Measurements from ENCODE around the gene RPL29. TPM values are rescaled to one million over a fixed set of nuclear protein-coding genes. Genes with fewer than 3 reads are reported as not detected.
A peak's percentile ranks its signal among the peaks of the same experiment; 100 is the strongest.

The RPL29 gene
- total RNA-seq, 2 donors from 2014 or later: 370 to 792 TPM

DNA sequence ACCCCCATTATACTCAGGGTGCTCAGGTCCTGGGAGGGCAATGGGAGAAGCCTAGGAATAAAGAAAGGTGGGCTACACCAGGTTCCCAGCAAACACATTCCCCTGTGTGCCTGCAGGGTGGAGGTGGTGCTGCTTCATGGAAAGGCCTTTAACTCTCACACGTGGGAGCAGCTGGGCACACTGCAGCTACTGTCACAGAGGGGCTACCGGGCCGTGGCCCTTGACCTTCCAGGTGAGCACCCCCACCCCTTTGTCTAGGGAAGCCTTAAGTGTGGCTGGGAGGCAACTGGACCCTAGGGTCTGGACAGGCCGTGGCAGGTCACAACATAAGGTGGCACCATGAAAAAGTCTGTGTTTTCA, 17.6 kb downstream of the RPL29 start:
- DNase-seq (no peak), ATAC-seq (no peak)
- no peaks in the 10 kb centered on the region for H3K27me3 ChIP-seq
- no peaks in the 10 kb centered on the region for H3K36me3 ChIP-seq (replicated peaks in 1 of 2; ENCODE audit: insufficient read depth in 1 of 2, low read depth in 2 of 2)
- peaks cover 39% of the 10 kb centered on the region for H3K4me1 ChIP-seq
- H3K4me3 ChIP-seq: no peak overlapping the region
- whole genome bisulfite sequencing, 2 donors: 78 to 100% methylated on average over 1 to 4 of the region's 4 CpGs
- intact Hi-C loops (cut with DNase I): no loop called here
- TF ChIP-seq, protein P1, sequence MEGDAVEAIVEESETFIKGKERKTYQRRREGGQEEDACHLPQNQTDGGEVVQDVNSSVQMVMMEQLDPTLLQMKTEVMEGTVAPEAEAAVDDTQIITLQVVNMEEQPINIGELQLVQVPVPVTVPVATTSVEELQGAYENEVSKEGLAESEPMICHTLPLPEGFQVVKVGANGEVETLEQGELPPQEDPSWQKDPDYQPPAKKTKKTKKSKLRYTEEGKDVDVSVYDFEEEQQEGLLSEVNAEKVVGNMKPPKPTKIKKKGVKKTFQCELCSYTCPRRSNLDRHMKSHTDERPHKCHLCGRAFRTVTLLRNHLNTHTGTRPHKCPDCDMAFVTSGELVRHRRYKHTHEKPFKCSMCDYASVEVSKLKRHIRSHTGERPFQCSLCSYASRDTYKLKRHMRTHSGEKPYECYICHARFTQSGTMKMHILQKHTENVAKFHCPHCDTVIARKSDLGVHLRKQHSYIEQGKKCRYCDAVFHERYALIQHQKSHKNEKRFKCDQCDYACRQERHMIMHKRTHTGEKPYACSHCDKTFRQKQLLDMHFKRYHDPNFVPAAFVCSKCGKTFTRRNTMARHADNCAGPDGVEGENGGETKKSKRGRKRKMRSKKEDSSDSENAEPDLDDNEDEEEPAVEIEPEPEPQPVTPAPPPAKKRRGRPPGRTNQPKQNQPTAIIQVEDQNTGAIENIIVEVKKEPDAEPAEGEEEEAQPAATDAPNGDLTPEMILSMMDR (IDR thresholded peaks at IDR 0.05): no peak
- TF ChIP-seq POLR2A (IDR thresholded peaks at IDR 0.05): no peak
- H3K9me3 ChIP-seq: no peaks in the 10 kb centered on the region
- peak overlapping the region in 1 of 4 donors; percentile 1 for H3K27ac ChIP-seq

DNA sequence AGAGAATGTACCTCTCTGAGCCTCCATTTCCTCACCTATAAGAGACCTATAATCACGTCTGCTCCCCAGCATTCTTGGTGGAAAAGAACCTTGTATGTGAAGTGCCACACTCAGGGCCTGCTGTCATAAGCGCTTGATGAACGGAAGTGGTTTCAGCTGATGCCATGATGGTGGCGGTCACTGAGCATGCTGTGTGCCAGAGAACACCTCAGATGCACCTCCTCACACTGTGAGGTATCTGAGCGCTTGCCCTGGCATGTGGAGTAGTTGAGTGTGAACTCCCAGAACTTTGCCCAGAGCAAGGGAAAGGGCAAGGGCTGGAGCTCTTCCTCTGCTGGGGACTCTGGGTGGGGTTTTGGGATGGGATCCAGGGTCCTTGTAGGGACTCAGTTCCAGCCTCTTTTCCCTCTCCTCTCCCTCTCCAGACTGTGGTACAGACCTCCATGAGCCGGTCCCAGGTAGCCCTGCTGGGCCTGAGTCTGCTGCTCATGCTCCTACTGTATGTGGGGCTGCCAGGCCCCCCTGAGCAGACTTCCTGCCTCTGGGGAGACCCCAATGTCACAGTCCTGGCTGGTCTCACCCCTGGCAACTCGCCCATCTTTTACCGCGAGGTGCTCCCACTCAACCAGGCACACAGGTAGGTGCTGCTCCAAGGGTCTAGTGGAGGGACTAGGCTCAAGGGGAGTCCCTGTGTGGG, 18.1 kb downstream of the RPL29 start:
- no peaks in the 10 kb centered on the region for H3K9me3 ChIP-seq
- DNase-seq: no peak
- peak overlapping the region in 1 of 4 donors; percentile 1 for H3K27ac ChIP-seq
- no peak overlapping the region for H3K4me3 ChIP-seq
- ATAC-seq: no peak
- 80 to 87% methylated on average over 6 to 9 of the region's 9 CpGs for WGBS, 2 donors
- intact Hi-C loops (cut with DNase I): no loop called here
- no peaks in the 10 kb centered on the region for H3K36me3 ChIP-seq (replicated peaks in 1 of 2; ENCODE audit: insufficient read depth in 1 of 2, low read depth in 2 of 2)
- H3K4me1 ChIP-seq: peaks cover 39% of the 10 kb centered on the region
- TF ChIP-seq, protein P1 (IDR thresholded peaks at IDR 0.05): no peak
- TF ChIP-seq POLR2A (IDR thresholded peaks at IDR 0.05): no peak
- H3K27me3 ChIP-seq: no peaks in the 10 kb centered on the region

DNA sequence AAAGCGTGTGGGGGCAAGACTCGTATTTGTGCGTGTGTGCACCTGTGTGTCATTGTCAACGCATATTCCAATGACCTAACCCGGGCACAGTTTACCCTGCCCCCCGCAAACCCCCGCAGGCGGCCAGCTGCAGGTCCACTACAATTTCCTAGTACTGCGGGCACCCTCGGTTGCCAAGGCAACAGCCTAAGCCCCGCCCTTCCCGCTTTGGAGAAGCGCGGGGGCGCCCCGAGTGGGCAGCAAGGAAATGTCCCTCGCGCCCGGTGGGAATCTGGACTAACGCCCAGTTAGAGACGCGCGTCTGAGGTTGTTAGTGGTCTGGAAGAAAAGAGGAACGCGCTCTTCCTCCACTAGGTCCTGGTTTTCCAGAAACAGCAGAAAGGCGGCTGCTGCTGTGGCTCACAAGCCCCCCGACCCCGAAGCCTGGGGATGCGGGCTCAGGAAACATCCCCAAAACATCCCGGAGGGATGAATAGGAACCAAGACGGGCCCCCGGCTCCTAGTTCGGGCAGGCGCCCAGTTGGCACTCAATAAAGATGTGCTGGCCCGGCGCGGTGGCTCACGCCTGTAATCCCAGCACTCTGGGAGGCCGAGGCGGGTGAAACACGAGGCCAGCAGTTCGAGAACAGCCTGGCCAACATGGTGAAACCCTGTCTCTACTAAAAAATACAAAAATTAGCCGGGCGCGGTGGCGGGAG, 19.7 kb downstream of the RPL29 start:
- Histone ChIP-seq H3K4me3 (no peak overlapping the region), H3K4me1 (peaks cover 43% of the 10 kb centered on the region), H3K27me3 (no peaks in the 10 kb centered on the region), H3K36me3 (replicated peaks in 1 of 2; ENCODE audit: insufficient read depth in 1 of 2, low read depth in 2 of 2) (no peaks in the 10 kb centered on the region), H3K27ac (peak overlapping the region in 3 of 4 donors; percentile 84 to 97 (median 95)), H3K9me3 (no peaks in the 10 kb centered on the region)
- TF ChIP-seq, protein P1 (IDR thresholded peaks at IDR 0.05): peak in 1 of 7 experiments; percentile 1
- TF ChIP-seq POLR2A (IDR thresholded peaks at IDR 0.05): no peak
- ATAC-seq: no peak
- WGBS, 2 donors: 34 to 45% methylated on average over 20 to 46 of the region's 46 CpGs
- intact Hi-C loops (cut with DNase I): no loop called here
- DNase-seq: peak; percentile 66 to 83 (median 78)

DNA sequence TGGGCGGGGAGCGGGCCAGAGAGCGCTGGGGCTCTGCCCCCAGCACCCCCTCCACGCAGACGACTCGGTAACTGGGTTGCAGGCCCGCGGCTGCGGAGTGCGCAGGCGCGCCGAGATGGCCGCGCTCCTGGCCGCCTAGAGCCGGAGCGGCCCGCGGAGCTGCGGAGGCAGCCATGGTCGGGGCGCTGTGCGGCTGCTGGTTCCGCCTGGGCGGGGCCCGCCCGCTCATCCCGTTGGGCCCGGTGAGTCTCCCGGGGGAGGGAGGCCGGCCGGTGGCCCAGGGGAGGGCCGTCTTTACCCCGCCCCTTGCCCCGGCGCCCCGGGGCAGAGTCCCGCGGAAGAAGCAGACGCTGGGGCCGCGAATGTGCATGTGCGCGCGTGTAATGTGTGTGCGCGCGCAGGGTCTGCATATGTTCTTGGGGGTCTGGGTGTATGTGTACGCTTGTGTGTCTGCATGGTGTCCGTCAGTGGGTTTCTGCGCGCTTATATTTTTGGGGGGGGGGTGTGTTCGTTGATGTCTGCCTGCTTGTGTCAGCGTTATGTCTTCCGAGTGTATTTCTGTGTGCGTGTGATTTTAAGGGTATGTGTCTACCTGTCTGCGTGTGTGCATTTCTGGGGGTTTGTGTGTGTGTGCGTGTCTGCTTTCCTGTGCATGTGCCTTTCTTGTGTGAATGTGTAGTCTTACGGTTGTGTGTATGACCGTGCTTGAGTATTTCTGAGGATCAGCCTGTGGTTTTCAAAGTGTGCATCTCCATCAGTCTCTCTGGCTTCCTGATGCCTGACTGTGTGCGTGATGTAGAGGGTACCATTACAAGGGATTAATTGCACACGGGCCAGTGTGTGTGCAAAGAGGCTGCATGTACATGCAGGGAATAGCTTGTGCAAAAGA, 20.5 kb downstream of the RPL29 start, which contains the start of gene ABHD14A:
Gene ABHD14A, plus strand, starts transcription at position 102 of the 889 bp plus-strand sequence. Its CDS starts 72 bp downstream, at position 174.
- Histone ChIP-seq H3K36me3 (replicated peaks in 1 of 2; ENCODE audit: insufficient read depth in 1 of 2, low read depth in 2 of 2) (no peaks in the 10 kb centered on the region), H3K9me3 (no peaks in the 10 kb centered on the region), H3K27ac (peak within 1 kb of the TSS; percentile 84 to 97 (median 92)), H3K27me3 (no peaks in the 10 kb centered on the region), H3K4me3 (peak within 1 kb of the TSS; percentile 30 to 34), H3K4me1 (peaks cover 51% of the 10 kb centered on the region)
- DNase-seq (peak; percentile 65 to 77 (median 72)), ATAC-seq (peak; percentile 68)
- intact Hi-C loops (cut with DNase I): no loop called here
- WGBS, 2 donors: 0% methylated on average over 7 to 63 of the region's 63 CpGs
- TF ChIP-seq, protein P1 (IDR thresholded peaks at IDR 0.05): peak in 1 of 7 experiments; percentile 7
- peak; percentile 60 to 70 (median 62) for TF ChIP-seq POLR2A (IDR thresholded peaks at IDR 0.05)

Data from body of pancreas (tissue), 4 donors.